GM12872 (cell line): ENCODE results near the gene LIPN.

Source experiments
- CTCF ChIP-seq: IDR thresholded peaks from 3 replicates; pipeline ENCODE4 v1.5.1; 2011; ENCODE audit warnings: low read depth, mild to moderate bottlenecking, low read length, moderate library complexity; ENCODE audit not compliant: insufficient read depth

The LIPN gene

GRCh38 chr10:88828310-88828709 is 68.5 kb downstream of the LIPN start:
- TF ChIP-seq CTCF = no peak
